Measurements from ENCODE around the gene MRPL1. TPM values are rescaled to one million over a fixed set of nuclear protein-coding genes. Genes with fewer than 3 reads are reported as not detected.
A peak's percentile ranks its signal among the peaks of the same experiment; 100 is the strongest.

Gene MRPL1
- total and polyA plus RNA-seq, 9 of the 15 experiments (the other 6 are each of a cell fraction or from before 2014, with no cell fraction given) = 38.4 to 75.7 (median 63.7) TPM

GRCh38 chr4:77818073-77818601, 44.5 kb upstream of the MRPL1 start:
- Histone ChIP-seq H3K27ac (ENCODE audit: extremely low read depth, low read depth, low read length) (peak overlapping the region; percentile 81), H3K4me3 (peak overlapping the region; percentile 66), H3K4me1 (replicated peaks in 1 of 2; ENCODE audit: control insufficient read depth in 2 of 2, insufficient read depth in 2 of 2, low read length in 2 of 2) (peaks cover 10 to 15% of the 10 kb centered on the region in 2 experiments; a peak in 4 of 5 replicates), H3K9me3 (replicated peaks; ENCODE audit: control insufficient read depth, insufficient read depth, low read depth, low read length) (no peaks in the 10 kb centered on the region), H3K4me2 (ENCODE audit: insufficient read depth, low read length) (peak overlapping the region; percentile 93), H3K27me3 (ENCODE audit: control insufficient read depth in 2 of 2, insufficient read depth in 2 of 2, low read length in 2 of 2) (no peaks in the 10 kb centered on the region), H3K79me2 (ENCODE audit: control insufficient read depth, insufficient read depth, low read length) (peaks cover 73% of the 10 kb centered on the region), H2AFZ (ENCODE audit: low read depth, low read length) (peak overlapping the region; percentile 83), H3K36me3 (ENCODE audit: control insufficient read depth, insufficient read depth, low read length) (no peaks in the 10 kb centered on the region; the same call in 2 of the 3 replicates), H3K9ac (ENCODE audit: insufficient read depth in 1 of 2, low read depth in 2 of 2, low read length in 2 of 2) (peak overlapping the region; percentile 82 to 94), H3K9me1 (ENCODE audit: control insufficient read depth, insufficient read depth, low read length) (no peaks in the 10 kb centered on the region), H4K20me1 (replicated peaks; ENCODE audit: control insufficient read depth, insufficient read depth, low read length) (peaks cover 6% of the 10 kb centered on the region; the same call in 1 of the 2 replicates)
- ChIA-PET POLR2A (interaction anchor here (0.9 to 3.5 kb wide), 7 partner anchors 9 to 44 kb away, joined by 3 to 22 read pairs (median 4); partner anchors contain the start of gene MRPL1), CTCF (ENCODE audit: low intra/inter-chr PET ratio) (no interaction called here)
- in situ Hi-C loops (cut with MboI) (no loop called here), intact Hi-C loops (cut with micrococcal nuclease) (loop anchor here (1.0 to 10.0 kb wide), 2 partner anchors 44 to 73 kb away; partner anchors contain the start of gene MRPL1)
- ATAC-seq (peak; percentile 76), FAIRE-seq (peak; percentile 95), DNase-seq (ENCODE audit: extremely low read depth in 1 of 4, low spot score in 3 of 4) (peak; percentile 59 to 86 (median 70))
- 0% methylated on average over 13 of the region's 13 CpGs for WGBS (ENCODE audit: insufficient coverage, low coverage, missing lambda C conversion rate)
- BruUV-seq (replicated peaks) = TSS peak; percentile 45
- TF ChIP-seq CHAMP1 (IDR thresholded peaks at IDR 0.05) (0 out of 2 replicates have a peak, but pooled peaks have one; percentile 30), TBL1XR1 (IDR thresholded peaks at IDR 0.05; ENCODE audit: low read length in 2 of 2) (0 out of 4 replicates have a peak, but pooled peaks of 1 of the 2 experiments have one; percentile 19), DPF2 (IDR thresholded peaks at IDR 0.05) (peak; percentile 32; the same call in 1 of the 2 replicates), JUND (IDR thresholded peaks at IDR 0.05; ENCODE audit: borderline replicate concordance, low read depth, low read length) (peak; percentile 45; the same call in 1 of the 2 replicates), JUND (tag; IDR thresholded peaks at IDR 0.05; ENCODE audit: borderline replicate concordance, low read depth, low read length) (no peak; the same call in 1 of the 3 replicates), MEF2A (IDR thresholded peaks at IDR 0.05; ENCODE audit: control insufficient read depth, low read depth, low read length) (no peak), CREM (IDR thresholded peaks at IDR 0.05; ENCODE audit: low read depth) (peak; percentile 29; the same call in 1 of the 2 replicates), PHF20 (IDR thresholded peaks at IDR 0.05; ENCODE audit: partially characterized antibody) (peak; percentile 15), FOXK1 (CRISPR knock-in tag; IDR thresholded peaks at IDR 0.05; ENCODE audit: borderline replicate concordance) (no peak), ZNF384 (IDR thresholded peaks at IDR 0.05; ENCODE audit: low read depth, low read length) (no peak), ZNF444 (CRISPR knock-in tag; IDR thresholded peaks at IDR 0.05) (no peak), TBP (optimal IDR thresholded peaks at IDR 0.05; ENCODE audit: low read depth, low read length) (peak; percentile 31), ZMIZ1 (IDR thresholded peaks at IDR 0.05; ENCODE audit: low read depth in 2 of 2, low read length in 2 of 2) (no peak), CCNT2 (IDR thresholded peaks at IDR 0.05; ENCODE audit: borderline replicate concordance, extremely low read depth, insufficient read length, low read depth, low read length) (no peak), ZNF780A (CRISPR knock-in tag; IDR thresholded peaks at IDR 0.05) (no peak), U2AF2 (optimal IDR thresholded peaks at IDR 0.05; ENCODE audit: low read depth, low read length) (no peak)

All from K562 (cell line).